Stimulated activated CD4-positive, alpha-beta T cell treated with anti-CD3 and anti-CD28 coated beads, Interleukin-12 subunit alpha, Interleukin-12 subunit beta, amount 100 ng/mL, for 48 hours (primary cell): Measurements from ENCODE around the gene MARS1.
A peak's percentile ranks its signal among the peaks of the same experiment; 100 is the strongest.

Source experiments
- DNase-seq, 3 donors: peaks; one replicate each; pipeline ENCODE4 v3.0.0-alpha.2; 2020; ENCODE audit warnings: low read depth in 2 of 3, low spot score in 1 of 3

Gene MARS1

DNA sequence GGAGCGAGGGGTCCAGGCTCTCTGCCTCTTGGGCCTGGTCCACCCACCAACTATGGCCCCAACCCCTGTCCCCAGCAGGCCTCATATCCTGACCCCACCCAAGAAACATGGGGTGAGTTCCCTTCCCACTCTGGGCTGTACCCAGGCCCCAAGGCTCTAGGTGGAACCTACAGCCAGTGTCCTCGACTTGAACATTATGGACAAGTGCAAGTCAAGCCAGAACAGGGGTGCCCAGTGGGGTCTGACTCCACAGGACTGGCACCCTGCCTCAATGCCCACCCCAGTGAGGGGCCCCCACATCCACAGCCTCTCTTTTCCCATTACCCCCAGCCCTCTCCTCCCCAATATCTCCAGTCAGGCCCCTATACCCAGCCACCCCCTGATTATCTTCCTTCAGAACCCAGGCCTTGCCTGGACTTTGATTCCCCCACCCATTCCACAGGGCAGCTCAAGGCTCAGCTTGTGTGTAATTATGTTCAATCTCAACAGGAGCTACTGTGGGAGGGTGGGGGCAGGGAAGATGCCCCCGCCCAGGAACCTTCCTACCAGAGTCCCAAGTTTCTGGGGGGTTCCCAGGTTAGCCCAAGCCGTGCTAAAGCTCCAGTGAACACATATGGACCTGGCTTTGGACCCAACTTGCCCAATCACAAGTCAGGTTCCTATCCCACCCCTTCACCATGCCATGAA lies 16.8 kb upstream of the MARS1 start:
- DNase-seq = no peak

DNA sequence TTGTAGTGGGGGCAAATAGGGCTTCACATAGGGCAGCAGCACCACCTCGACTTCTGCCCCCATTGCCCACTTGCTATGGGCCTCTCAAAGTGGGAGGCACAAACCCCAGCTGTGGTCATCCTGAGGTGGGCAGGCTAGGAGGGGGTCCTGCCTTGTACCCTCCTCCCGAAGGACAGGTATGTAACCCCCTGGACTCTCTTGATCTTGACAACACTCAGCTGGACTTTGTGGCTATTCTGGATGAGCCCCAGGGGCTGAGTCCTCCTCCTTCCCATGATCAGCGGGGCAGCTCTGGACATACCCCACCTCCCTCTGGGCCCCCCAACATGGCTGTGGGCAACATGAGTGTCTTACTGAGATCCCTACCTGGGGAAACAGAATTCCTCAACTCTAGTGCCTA lies 16.2 kb upstream of the MARS1 start:
- no peak for DNase-seq

DNA sequence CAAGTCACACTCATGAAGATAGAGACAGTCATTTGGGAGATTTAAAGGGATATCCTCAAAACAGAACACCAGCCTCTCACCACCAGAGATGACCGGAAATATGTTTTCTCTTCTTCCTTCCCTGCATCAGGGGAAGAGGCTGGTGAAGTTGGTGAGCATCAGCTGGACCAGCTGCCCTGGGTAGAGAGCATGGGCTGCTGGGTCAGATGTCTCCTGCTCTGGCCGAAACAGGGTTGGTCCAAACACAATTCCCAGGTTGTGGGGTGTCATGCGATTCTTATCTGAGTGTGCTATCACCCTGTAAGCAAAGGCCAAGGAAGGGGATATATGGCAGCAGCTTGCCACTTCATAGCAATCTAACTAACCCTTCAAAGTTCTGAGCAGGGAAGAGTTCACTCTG lies 15.5 kb upstream of the MARS1 start:
- DNase-seq = no peak

DNA sequence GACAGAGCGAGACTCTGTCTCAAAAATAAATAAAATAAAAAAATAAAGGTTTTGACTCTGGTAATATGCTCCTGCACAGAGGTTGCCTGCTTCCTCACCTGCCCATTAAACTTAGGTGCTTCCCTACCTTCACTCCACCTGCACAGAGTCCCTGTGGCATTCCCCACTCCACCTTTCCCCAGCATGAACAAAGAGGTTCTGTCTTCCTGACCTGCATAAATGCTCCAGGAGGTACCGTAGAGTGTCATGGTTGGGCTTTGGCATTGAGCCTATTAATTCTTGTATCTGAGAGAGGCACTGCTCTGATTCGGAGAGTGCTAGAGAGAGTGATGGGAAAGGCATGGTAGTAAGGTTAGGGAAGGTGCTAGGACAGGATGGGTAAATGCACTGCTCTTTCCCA lies 14.5 kb upstream of the MARS1 start:
- DNase-seq = no peak

DNA sequence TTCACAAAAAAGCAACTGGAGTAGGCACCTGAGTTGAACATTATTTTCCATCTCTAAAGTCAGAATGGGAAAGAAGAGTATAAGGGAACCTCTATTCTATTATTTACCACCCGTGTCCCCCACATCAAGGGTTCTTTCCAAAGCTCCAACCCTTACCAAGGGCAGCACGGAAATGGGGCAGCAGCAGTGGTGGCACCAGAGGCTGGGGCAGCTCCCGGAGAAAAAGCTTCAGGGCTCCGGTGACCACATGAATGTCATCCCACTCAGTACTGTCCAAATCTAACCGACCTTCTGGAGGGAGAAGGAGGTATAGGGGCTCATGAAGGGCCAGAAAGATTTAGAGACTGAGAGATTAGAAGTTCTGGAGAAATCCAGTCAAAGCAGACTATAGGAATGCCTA lies 14.0 kb upstream of the MARS1 start:
- DNase-seq = no peak

DNA sequence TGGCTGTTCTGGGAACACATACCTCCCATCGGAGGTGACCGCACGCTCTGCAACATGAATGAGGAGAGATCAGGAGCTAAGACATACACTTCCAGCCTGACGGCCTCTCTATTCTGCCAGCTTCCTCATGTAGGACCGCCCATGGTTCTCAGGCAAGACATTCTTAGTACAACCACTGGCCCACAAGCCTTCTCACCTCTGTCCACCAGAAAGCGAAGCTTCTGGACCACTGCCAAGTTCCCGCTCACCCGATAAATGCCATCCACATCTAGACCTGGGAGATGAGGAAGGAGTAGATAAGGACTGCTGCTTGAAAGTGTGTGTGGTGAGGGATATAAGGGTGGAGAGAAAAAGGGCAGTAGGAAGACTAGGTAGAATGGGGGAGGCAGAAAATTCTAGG lies 13.4 kb upstream of the MARS1 start:
- DNase-seq = no peak

GRCh38 chr12:57474862-57475261 lies 13.0 kb upstream of the MARS1 start:
- DNase-seq = no peak

- no peak for DNase-seq
Observed at GRCh38 chr12:57475271-57476161, 12.4 kb upstream of the MARS1 start.

DNA sequence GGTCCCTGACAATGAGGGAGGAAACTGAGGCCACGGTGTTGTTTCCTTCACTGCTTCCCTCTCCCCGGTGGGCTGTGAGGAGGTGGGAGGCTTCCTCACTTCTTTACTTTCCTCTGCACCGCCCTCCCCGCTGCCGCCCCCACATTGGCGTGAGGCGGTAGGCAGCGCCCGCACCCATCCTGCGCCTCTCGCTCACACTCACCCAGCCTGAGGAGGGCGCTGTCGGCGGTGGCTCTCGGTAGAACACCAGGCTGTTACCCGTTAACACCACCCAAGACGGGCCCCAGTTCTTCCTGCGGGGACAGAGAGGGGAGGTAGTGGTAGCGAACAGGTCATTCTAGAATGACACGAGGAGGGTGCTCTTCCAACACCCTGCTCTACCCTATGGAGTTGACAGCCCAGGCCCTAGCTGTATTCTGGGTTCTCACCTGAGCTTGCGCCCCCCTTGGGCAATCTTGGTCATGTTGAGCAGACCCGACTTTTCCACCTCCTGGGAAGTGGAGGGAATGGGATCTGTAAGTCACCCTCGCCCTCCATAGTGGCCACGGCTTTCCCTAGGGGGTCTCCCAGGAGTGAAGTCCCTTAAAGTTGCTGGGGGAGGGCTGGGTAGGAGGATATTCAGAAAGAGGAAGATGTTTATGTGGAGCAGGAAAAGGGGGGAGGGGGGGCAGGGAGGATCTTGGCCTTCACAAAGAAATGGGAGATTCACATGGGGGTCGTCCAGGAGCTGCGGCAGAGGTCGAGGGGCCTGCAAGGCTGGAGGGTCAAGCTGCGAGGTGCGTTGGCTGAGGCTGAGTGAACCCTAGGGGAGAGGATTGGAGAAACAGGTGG lies 11.5 kb upstream of the MARS1 start:
- DNase-seq = peak; percentile 76 to 83 (median 79)

GRCh38 chr12:57476993-57477709 lies 10.7 kb upstream of the MARS1 start:
- no peak for DNase-seq

GRCh38 chr12:57477710-57478681 lies 9.9 kb upstream of the MARS1 start:
- DNase-seq = peak in 1 of 3 donors; percentile 33

DNA sequence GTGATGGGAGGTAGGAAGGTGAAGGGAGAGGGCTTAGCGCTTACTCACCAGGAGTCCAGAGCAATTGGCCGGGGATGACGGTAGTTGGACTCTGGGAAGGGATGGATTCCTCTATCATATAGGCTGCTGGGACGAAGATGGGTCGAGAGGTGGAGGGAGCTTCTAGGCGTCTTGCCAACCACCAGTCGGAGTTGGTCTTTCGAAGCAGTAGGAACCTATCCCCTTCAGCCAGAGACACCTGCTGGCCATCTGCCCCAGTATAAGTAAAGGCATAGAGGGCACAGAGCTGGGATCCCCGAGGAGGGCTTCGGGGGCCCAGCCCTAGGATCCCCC lies 8.9 kb upstream of the MARS1 start:
- no peak for DNase-seq

- DNase-seq = no peak
Observed at GRCh38 chr12:57479376-57480115, 8.3 kb upstream of the MARS1 start, which contains the start of gene ARHGAP9. ARHGAP9 (minus strand) TSS chr12:57479866; CDS start chr12:57479406, 460 bp downstream.

- no peak for DNase-seq
Observed at GRCh38 chr12:57481671-57482070, 6.2 kb upstream of the MARS1 start.

DNA sequence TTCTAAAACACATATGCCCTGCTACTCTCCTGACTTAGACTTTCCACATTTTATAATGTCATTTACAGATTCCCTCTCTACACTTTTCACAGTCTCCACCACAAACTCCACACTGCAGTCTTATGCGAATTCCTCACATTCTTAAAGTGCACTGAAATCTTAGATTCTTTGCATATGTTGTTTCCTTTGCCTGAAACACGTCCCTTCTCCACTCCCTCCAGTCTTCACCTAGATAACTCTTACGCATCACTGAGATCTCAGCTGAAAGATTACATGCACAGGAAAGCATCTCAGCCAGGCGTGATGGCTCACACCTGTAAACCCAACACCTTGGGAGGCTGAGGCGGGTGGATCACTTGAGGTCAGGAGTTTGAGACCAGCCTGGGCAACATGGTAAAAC lies 4.4 kb upstream of the MARS1 start:
- no peak for DNase-seq

DNA sequence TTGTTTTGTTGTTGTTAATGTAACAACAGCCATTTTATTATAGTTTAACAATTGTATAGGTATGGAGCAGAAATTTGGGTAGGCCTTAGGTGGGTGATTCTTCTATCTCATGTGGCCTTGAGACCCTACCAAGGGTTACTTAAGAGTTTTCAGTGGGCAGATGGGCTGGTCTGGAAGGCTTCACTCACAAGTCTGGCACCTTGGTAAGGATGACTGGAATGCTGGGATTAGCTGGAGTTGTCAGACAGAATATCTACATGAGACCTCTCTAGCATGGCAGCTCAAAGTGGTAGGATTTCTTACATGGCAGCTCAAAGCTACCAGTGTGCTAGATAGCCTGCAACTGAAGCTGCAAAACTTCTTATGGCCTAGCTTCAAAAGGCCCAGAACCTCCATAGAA lies 2.2 kb upstream of the MARS1 start:
- DNase-seq = no peak

DNA sequence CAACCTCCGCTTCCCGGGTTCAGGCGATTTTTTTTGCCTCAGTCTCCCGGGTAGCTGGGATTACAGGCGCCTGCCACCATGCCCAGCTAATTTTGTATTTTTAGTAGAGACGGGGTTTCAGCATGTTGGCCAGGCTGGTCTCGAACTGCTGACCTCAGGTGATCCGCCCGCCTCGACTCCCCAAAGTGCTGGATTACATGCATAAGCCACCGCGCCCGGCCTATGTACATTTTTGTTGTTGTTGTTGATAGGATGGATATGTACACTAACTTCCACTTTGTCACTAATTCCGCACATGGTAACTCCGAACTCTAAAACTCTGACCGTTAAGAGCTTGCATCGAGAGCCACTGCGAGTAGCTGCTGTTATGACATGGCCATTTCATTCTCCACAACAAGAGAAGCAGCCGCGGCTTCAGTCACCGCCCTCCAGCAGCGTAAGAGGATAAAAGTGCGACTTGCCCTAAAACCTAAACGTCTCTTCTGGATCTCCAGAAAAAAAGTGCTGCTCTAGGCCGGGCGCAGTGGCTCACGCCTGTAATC lies 742 bp upstream of the MARS1 start:
- no peak for DNase-seq

GRCh38 chr12:57488402-57489156 lies 711 bp downstream of the MARS1 start:
- no peak for DNase-seq
